ENCODE results near the gene FBXO44. TPM values are rescaled to one million over a fixed set of nuclear protein-coding genes. Genes with fewer than 3 reads are reported as not detected.

The FBXO44 gene
- total and polyA plus RNA-seq, 2 donors (not counting 1 experiment from before 2014, with no cell fraction given): 8.1 to 17.8 TPM

GRCh38 chr1:11617741-11618140 is 36.9 kb upstream of the FBXO44 start:
- H3K4me1 ChIP-seq (ENCODE audit: control insufficient read depth, extremely low read depth, insufficient read depth, low read length): no peaks in the 10 kb centered on the region
- no peaks in the 10 kb centered on the region for H3K36me3 ChIP-seq (ENCODE audit: control insufficient read depth, insufficient read depth, low read length)
- H3K9ac ChIP-seq (ENCODE audit: insufficient read depth, low read length): no peak overlapping the region
- H3K4me3 ChIP-seq (replicated peaks in 1 of 4; ENCODE audit: control extremely low read depth in 1 of 4, insufficient read depth in 1 of 4, low read depth in 3 of 4, low read length in 4 of 4): no peak overlapping the region
- no peak overlapping the region for H3K4me2 ChIP-seq (ENCODE audit: extremely low read depth, insufficient read depth, low read length)
- no peak overlapping the region for H2AFZ ChIP-seq (ENCODE audit: low read length)
- TF ChIP-seq EZH2 (IDR thresholded peaks at IDR 0.05; ENCODE audit: low read length, missing control alignments) (no peak), CTCF (conservative IDR thresholded peaks at IDR 0.05 in 1 of 2, IDR thresholded peaks at IDR 0.05 in 1 of 2; ENCODE audit: low read depth in 1 of 2, low read length in 2 of 2) (no peak)
- H3K9me3 ChIP-seq (ENCODE audit: control insufficient read depth, insufficient read depth, low read depth, low read length): no peaks in the 10 kb centered on the region
- peaks cover 4% of the 10 kb centered on the region for H3K27me3 ChIP-seq (ENCODE audit: control insufficient read depth, insufficient read depth, low read length)
- no peak overlapping the region for H3K27ac ChIP-seq (ENCODE audit: insufficient read depth, low read length)
- H3K79me2 ChIP-seq (ENCODE audit: control insufficient read depth, insufficient read depth, low read length): no peaks in the 10 kb centered on the region
- DNase-seq (ENCODE audit: low read depth in 2 of 2): no peak
- no peaks in the 10 kb centered on the region for H4K20me1 ChIP-seq (ENCODE audit: control insufficient read depth, extremely low read depth, insufficient read depth, low read length)

GRCh38 chr1:11620405-11620804 is 34.3 kb upstream of the FBXO44 start:
- Histone ChIP-seq H3K36me3 (ENCODE audit: control insufficient read depth, insufficient read depth, low read length) (no peaks in the 10 kb centered on the region), H3K4me2 (ENCODE audit: extremely low read depth, insufficient read depth, low read length) (no peak overlapping the region), H3K9me3 (ENCODE audit: control insufficient read depth, insufficient read depth, low read depth, low read length) (no peaks in the 10 kb centered on the region), H4K20me1 (ENCODE audit: control insufficient read depth, extremely low read depth, insufficient read depth, low read length) (no peaks in the 10 kb centered on the region), H3K27ac (ENCODE audit: insufficient read depth, low read length) (no peak overlapping the region), H3K27me3 (ENCODE audit: control insufficient read depth, insufficient read depth, low read length) (peaks cover 4% of the 10 kb centered on the region), H3K4me1 (ENCODE audit: control insufficient read depth, extremely low read depth, insufficient read depth, low read length) (no peaks in the 10 kb centered on the region), H3K79me2 (ENCODE audit: control insufficient read depth, insufficient read depth, low read length) (no peaks in the 10 kb centered on the region), H2AFZ (ENCODE audit: low read length) (no peak overlapping the region), H3K4me3 (replicated peaks in 1 of 4; ENCODE audit: control extremely low read depth in 1 of 4, insufficient read depth in 1 of 4, low read depth in 3 of 4, low read length in 4 of 4) (no peak overlapping the region), H3K9ac (ENCODE audit: insufficient read depth, low read length) (no peak overlapping the region)
- TF ChIP-seq EZH2 (IDR thresholded peaks at IDR 0.05; ENCODE audit: low read length, missing control alignments): no peak
- TF ChIP-seq CTCF (conservative IDR thresholded peaks at IDR 0.05 in 1 of 2, IDR thresholded peaks at IDR 0.05 in 1 of 2; ENCODE audit: low read depth in 1 of 2, low read length in 2 of 2): no peak
- DNase-seq (ENCODE audit: low read depth in 2 of 2): no peak

- Histone ChIP-seq H3K27me3 (ENCODE audit: control insufficient read depth, insufficient read depth, low read length) (peaks cover 4% of the 10 kb centered on the region), H3K4me2 (ENCODE audit: extremely low read depth, insufficient read depth, low read length) (no peak overlapping the region), H3K4me1 (ENCODE audit: control insufficient read depth, extremely low read depth, insufficient read depth, low read length) (no peaks in the 10 kb centered on the region), H2AFZ (ENCODE audit: low read length) (no peak overlapping the region), H3K9me3 (ENCODE audit: control insufficient read depth, insufficient read depth, low read depth, low read length) (no peaks in the 10 kb centered on the region), H3K79me2 (ENCODE audit: control insufficient read depth, insufficient read depth, low read length) (no peaks in the 10 kb centered on the region), H4K20me1 (ENCODE audit: control insufficient read depth, extremely low read depth, insufficient read depth, low read length) (no peaks in the 10 kb centered on the region), H3K27ac (ENCODE audit: insufficient read depth, low read length) (no peak overlapping the region), H3K9ac (ENCODE audit: insufficient read depth, low read length) (no peak overlapping the region), H3K4me3 (replicated peaks in 1 of 4; ENCODE audit: control extremely low read depth in 1 of 4, insufficient read depth in 1 of 4, low read depth in 3 of 4, low read length in 4 of 4) (no peak overlapping the region), H3K36me3 (ENCODE audit: control insufficient read depth, insufficient read depth, low read length) (no peaks in the 10 kb centered on the region)
- no peak for DNase-seq (ENCODE audit: low read depth in 2 of 2)
- TF ChIP-seq EZH2 (IDR thresholded peaks at IDR 0.05; ENCODE audit: low read length, missing control alignments): no peak
- TF ChIP-seq CTCF (conservative IDR thresholded peaks at IDR 0.05 in 1 of 2, IDR thresholded peaks at IDR 0.05 in 1 of 2; ENCODE audit: low read depth in 1 of 2, low read length in 2 of 2): no peak
Observed at GRCh38 chr1:11620924-11621323, 33.8 kb upstream of the FBXO44 start.
